Measurements from ENCODE around the gene SDCCAG8. TPM values are rescaled to one million over a fixed set of nuclear protein-coding genes. Genes with fewer than 3 reads are reported as not detected.

Gene SDCCAG8
- total RNA-seq, 1 donor from 2014 or later: 19.8 TPM

- H3K9me3 Mint-ChIP-seq (ENCODE audit: low read depth): no peaks in the 10 kb centered on the region
Measured at GRCh38 chr1:243440406-243440805, 184.6 kb downstream of the SDCCAG8 start.

DNA sequence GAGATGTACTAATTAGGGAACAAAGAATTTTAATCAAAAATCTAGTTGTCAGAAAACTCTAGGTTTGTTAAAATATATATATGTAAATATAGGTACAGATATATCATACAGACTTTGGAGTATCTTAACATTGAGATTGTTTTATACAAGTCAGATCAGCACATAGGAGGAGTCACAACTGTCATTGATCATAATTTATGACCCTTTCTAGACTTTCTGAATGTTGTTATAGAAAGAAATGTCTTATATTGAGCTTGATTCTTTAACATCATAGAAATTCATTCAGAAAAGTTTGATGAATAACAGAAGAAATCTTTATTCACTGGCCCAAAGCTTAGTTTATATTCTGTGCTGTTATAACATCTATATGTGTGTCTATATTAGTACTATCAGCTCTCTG lies 185.8 kb downstream of the SDCCAG8 start:
- TF ChIP-seq, protein P1, sequence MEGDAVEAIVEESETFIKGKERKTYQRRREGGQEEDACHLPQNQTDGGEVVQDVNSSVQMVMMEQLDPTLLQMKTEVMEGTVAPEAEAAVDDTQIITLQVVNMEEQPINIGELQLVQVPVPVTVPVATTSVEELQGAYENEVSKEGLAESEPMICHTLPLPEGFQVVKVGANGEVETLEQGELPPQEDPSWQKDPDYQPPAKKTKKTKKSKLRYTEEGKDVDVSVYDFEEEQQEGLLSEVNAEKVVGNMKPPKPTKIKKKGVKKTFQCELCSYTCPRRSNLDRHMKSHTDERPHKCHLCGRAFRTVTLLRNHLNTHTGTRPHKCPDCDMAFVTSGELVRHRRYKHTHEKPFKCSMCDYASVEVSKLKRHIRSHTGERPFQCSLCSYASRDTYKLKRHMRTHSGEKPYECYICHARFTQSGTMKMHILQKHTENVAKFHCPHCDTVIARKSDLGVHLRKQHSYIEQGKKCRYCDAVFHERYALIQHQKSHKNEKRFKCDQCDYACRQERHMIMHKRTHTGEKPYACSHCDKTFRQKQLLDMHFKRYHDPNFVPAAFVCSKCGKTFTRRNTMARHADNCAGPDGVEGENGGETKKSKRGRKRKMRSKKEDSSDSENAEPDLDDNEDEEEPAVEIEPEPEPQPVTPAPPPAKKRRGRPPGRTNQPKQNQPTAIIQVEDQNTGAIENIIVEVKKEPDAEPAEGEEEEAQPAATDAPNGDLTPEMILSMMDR (IDR thresholded peaks at IDR 0.05): no peak
- Mint-ChIP-seq H3K27me3 (ENCODE audit: low read depth) (no peaks in the 10 kb centered on the region), H3K36me3 (ENCODE audit: low read depth) (peaks cover 1% of the 10 kb centered on the region), H3K27ac (ENCODE audit: unreplicated experiment) (no peak overlapping the region), H3K4me3 (ENCODE audit: unreplicated experiment) (no peak overlapping the region), H3K4me1 (ENCODE audit: low read depth) (no peaks in the 10 kb centered on the region), H3K9me3 (ENCODE audit: low read depth) (no peaks in the 10 kb centered on the region)
- DNase-seq (ENCODE audit: low spot score): no peak

More at GRCh38 chr1:243440406-243440805, 184.6 kb downstream of the SDCCAG8 start:
- Mint-ChIP-seq H3K27me3 (ENCODE audit: low read depth) (no peaks in the 10 kb centered on the region), H3K4me1 (ENCODE audit: low read depth) (no peaks in the 10 kb centered on the region), H3K27ac (ENCODE audit: unreplicated experiment) (no peak overlapping the region), H3K4me3 (ENCODE audit: unreplicated experiment) (no peak overlapping the region), H3K36me3 (ENCODE audit: low read depth) (no peaks in the 10 kb centered on the region)
- TF ChIP-seq, protein P1 (IDR thresholded peaks at IDR 0.05): no peak
- no peak for DNase-seq (ENCODE audit: low spot score)

DNA sequence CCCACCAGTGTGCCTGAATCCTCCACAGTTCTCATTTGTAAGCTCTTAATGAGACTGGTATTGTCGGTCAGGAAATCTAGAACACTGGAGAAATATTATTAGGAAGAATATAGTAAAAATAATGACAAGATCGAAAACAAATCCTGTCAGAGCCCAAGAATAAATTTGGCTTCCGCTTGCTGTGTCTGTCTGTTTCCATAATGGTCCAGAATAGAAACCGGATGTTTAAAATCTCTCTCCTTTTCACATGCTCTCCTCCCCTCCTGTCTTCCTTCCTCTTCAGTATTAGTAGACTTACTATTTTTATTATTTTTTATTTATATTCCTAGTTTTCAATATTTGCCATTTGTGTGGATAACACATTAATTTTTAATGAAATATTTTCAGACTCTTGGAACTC lies 187.7 kb downstream of the SDCCAG8 start:
- peaks cover 4% of the 10 kb centered on the region for H3K36me3 Mint-ChIP-seq (ENCODE audit: low read depth)
- no peak for DNase-seq (ENCODE audit: low spot score)
- no peaks in the 10 kb centered on the region for H3K4me1 Mint-ChIP-seq (ENCODE audit: low read depth)
- H3K4me3 Mint-ChIP-seq (ENCODE audit: unreplicated experiment): no peak overlapping the region
- H3K9me3 Mint-ChIP-seq (ENCODE audit: low read depth): no peaks in the 10 kb centered on the region
- TF ChIP-seq, protein P1 (IDR thresholded peaks at IDR 0.05): no peak
- H3K27ac Mint-ChIP-seq (ENCODE audit: unreplicated experiment): no peak overlapping the region
- H3K27me3 Mint-ChIP-seq (ENCODE audit: low read depth): no peaks in the 10 kb centered on the region

GRCh38 chr1:243447347-243447746 lies 191.5 kb downstream of the SDCCAG8 start:
- Mint-ChIP-seq H3K4me3 (ENCODE audit: unreplicated experiment) (no peak overlapping the region), H3K9me3 (ENCODE audit: low read depth) (no peaks in the 10 kb centered on the region), H3K36me3 (ENCODE audit: low read depth) (peaks cover 5% of the 10 kb centered on the region), H3K27ac (ENCODE audit: unreplicated experiment) (no peak overlapping the region), H3K4me1 (ENCODE audit: low read depth) (no peaks in the 10 kb centered on the region), H3K27me3 (ENCODE audit: low read depth) (no peaks in the 10 kb centered on the region)
- TF ChIP-seq, protein P1 (IDR thresholded peaks at IDR 0.05): no peak
- no peak for DNase-seq (ENCODE audit: low spot score)

GRCh38 chr1:243447844-243448243 lies 192.0 kb downstream of the SDCCAG8 start:
- H3K4me1 Mint-ChIP-seq (ENCODE audit: low read depth): no peaks in the 10 kb centered on the region
- no peak overlapping the region for H3K27ac Mint-ChIP-seq (ENCODE audit: unreplicated experiment)
- no peak for DNase-seq (ENCODE audit: low spot score)
- no peak overlapping the region for H3K4me3 Mint-ChIP-seq (ENCODE audit: unreplicated experiment)
- no peaks in the 10 kb centered on the region for H3K27me3 Mint-ChIP-seq (ENCODE audit: low read depth)
- TF ChIP-seq, protein P1 (IDR thresholded peaks at IDR 0.05): no peak
- peaks cover 5% of the 10 kb centered on the region for H3K36me3 Mint-ChIP-seq (ENCODE audit: low read depth)
- H3K9me3 Mint-ChIP-seq (ENCODE audit: low read depth): no peaks in the 10 kb centered on the region

All from chondrocyte (in vitro differentiated cells).